OCI-LY7 (cell line): ENCODE measurements around the gene PIGL. TPM values are rescaled to one million over a fixed set of nuclear protein-coding genes. Genes with fewer than 3 reads are reported as not detected.
"Not testable (repeated sequence)": the region's sequence is repeated elsewhere in the genome, so short reads cannot be mapped to it uniquely, and the experiment has no call there.

Experiments
- BruUV-seq: library from RNA; stranded (reverse); fragments of 400-500 nt; replicated peaks from 2 replicates; lab custom pipeline; 2021; lab: Mats Ljungman, UMichigan
- CTCF ChIA-PET: fragments of 300-600 bp; sonication (Branson Sonifier 250); formaldehyde crosslinking; loops from one replicate; lab custom pipeline; 2022; ENCODE audit warnings: antibody characterized with exemption; ENCODE audit not compliant: unreplicated experiment; lab: Charles Lee
- POLR2A ChIA-PET: fragments of 300-600 bp; sonication (Branson Sonifier 250); formaldehyde crosslinking; loops from one replicate; lab custom pipeline; 2022; ENCODE audit warnings: antibody characterized with exemption; lab: Charles Lee
- DNase-seq: peaks from one replicate; pipeline ENCODE4 v3.0.0-alpha.2; 2015; ENCODE audit warnings: low spot score
- H2AFZ ChIP-seq: fragments of 200-600 bp; sonication (generic), shearing (Covaris generic); 2 replicates; pipeline ENCODE4 v1.6.1; 2014; ENCODE audit warnings: mild to moderate bottlenecking, antibody characterized with exemption, low read length, moderate library complexity
- H3K27ac ChIP-seq: fragments of 200-600 bp; sonication (generic); 2 replicates; pipeline ENCODE4 v1.5.1; 2014; ENCODE audit warnings: mixed run types, low read depth, mild to moderate bottlenecking, moderate library complexity, low read length, inconsistent platforms; ENCODE audit not compliant: poor library complexity, severe bottlenecking
- H3K36me3 ChIP-seq: fragments of 200-600 bp; sonication (generic); 2 replicates; pipeline ENCODE4 v1.6.1; 2014; ENCODE audit warnings: mild to moderate bottlenecking, antibody characterized with exemption, low read length, moderate library complexity, mixed read lengths; ENCODE audit not compliant: insufficient read depth
- H3K4me1 ChIP-seq: fragments of 200-600 bp; sonication (generic); 2 replicates; pipeline ENCODE4 v1.5.1; 2014; ENCODE audit warnings: mild to moderate bottlenecking, low read length; ENCODE audit not compliant: insufficient read depth, poor library complexity, severe bottlenecking
- H3K4me2 ChIP-seq: fragments of 200-600 bp; sonication (generic); 2 replicates; pipeline ENCODE4 v1.6.1; 2014; ENCODE audit warnings: mild to moderate bottlenecking, low read length
- H3K4me3 ChIP-seq: fragments of 200-600 bp; sonication (generic); 2 replicates; pipeline ENCODE4 v1.5.1; 2014; ENCODE audit warnings: mild to moderate bottlenecking, low read depth, low read length; ENCODE audit not compliant: poor library complexity, severe bottlenecking
- H3K79me2 ChIP-seq: fragments of 200-600 bp; sonication (generic); 2 replicates; pipeline ENCODE4 v1.6.1; 2016; ENCODE audit warnings: low read depth, mild to moderate bottlenecking, low read length, moderate library complexity, mixed read lengths; ENCODE audit not compliant: insufficient read depth
- H3K9me2 ChIP-seq: fragments of 200-600 bp; sonication (generic); 2 replicates; pipeline ENCODE4 v1.6.1; 2016; ENCODE audit warnings: mild to moderate bottlenecking, low read length, mixed read lengths; ENCODE audit not compliant: insufficient read depth
- H3K9me3 ChIP-seq: fragments of 200-600 bp; sonication (generic); 2 replicates; pipeline ENCODE4 v1.6.1; 2014; ENCODE audit warnings: mild to moderate bottlenecking, mixed run types, low read length, mixed read lengths
- H4K20me1 ChIP-seq: fragments of 200-600 bp; sonication (generic); 2 replicates; pipeline ENCODE4 v1.6.1; 2014; ENCODE audit warnings: mild to moderate bottlenecking, antibody characterized with exemption, low read length, moderate library complexity, mixed read lengths; ENCODE audit not compliant: insufficient read depth
- CTCF ChIP-seq: fragments of 200-600 bp; sonication (generic); conservative IDR thresholded peaks from 2 replicates; pipeline ENCODE4 v1.5.1; 2014; ENCODE audit warnings: mild to moderate bottlenecking, antibody characterized with exemption, low read length, moderate library complexity, mixed read lengths
- EZH2phosphoT487 ChIP-seq: fragments of 200-600 bp; sonication (generic); IDR thresholded peaks from 2 replicates; pipeline ENCODE4 v1.6.1; 2018; ENCODE audit warnings: low read depth, borderline replicate concordance, mild to moderate bottlenecking, mixed run types, antibody characterized with exemption, low read length, moderate library complexity, mixed read lengths
- intact Hi-C: fragments of 100-400 bp; cut with micrococcal nuclease; formaldehyde crosslinking; loops from one replicate; pipeline ENCODE4 v1.10.0; 2022; ENCODE audit not compliant: unreplicated experiment
- total RNA-seq, 2 experiments: library from RNA; depleted of rRNA in 1 of 2; stranded (reverse); fragments of >200 nt in 1 of 2; shearing (Covaris generic) in 1 of 2; gene quantifications; 2 replicates each; pipeline ENCODE4 v1.2.3, GENCODE V29; 2014 to 2022

PIGL gene
- total RNA-seq, 2 experiments from 2014 or later, result 39.4 to 43.6 TPM

GRCh38 chr17:16222406-16222805, 5.4 kb downstream of the PIGL start:
- Histone ChIP-seq H3K9me2 (no peaks in the 10 kb centered on the region), H3K36me3 (peaks cover 31% of the 10 kb centered on the region), H3K4me1 (no peaks in the 10 kb centered on the region), H3K4me3 (no peak overlapping the region), H3K79me2 (peaks cover 25% of the 10 kb centered on the region), H3K27ac (no peak overlapping the region), H3K9me3 (no peaks in the 10 kb centered on the region), H4K20me1 (no peaks in the 10 kb centered on the region), H2AFZ (no peak overlapping the region), H3K4me2 (no peak overlapping the region)
- BruUV-seq, result no TSS peak
- TF ChIP-seq EZH2phosphoT487, result no peak
- no peak for TF ChIP-seq CTCF
- intact Hi-C loops, result no loop called here
- DNase-seq, result no peak
- CTCF ChIA-PET, result no interaction called here
- POLR2A ChIA-PET, result interaction anchor here (0.7 kb wide), 1 partner anchor 64 kb away, joined by 3 read pairs; no protein-coding TSS in a partner anchor

- H3K9me3 ChIP-seq, CTCF ChIA-PET, intact Hi-C loops, H3K9me2 ChIP-seq, H3K27ac ChIP-seq, H4K20me1 ChIP-seq, H3K79me2 ChIP-seq, BruUV-seq, DNase-seq, H3K4me3 ChIP-seq, H2AFZ ChIP-seq, H3K4me2 ChIP-seq, H3K4me1 ChIP-seq: not testable (repeated sequence)
- POLR2A ChIA-PET, result interaction anchor here (0.7 to 2.4 kb wide), 3 partner anchors 10 to 90 kb away, joined by 4 to 9 read pairs (median 6); partner anchors contain the start of gene PIGL
- peaks cover 14% of the 10 kb centered on the region for H3K36me3 ChIP-seq
Observed at GRCh38 chr17:16229912-16230561, 13.0 kb downstream of the PIGL start.

GRCh38 chr17:16232391-16232790, 15.4 kb downstream of the PIGL start:
- Histone ChIP-seq H3K9me3 (no peaks in the 10 kb centered on the region), H3K27ac (no peak overlapping the region), H2AFZ (no peak overlapping the region), H3K79me2 (peaks cover 7% of the 10 kb centered on the region; the same call in 1 of the 2 replicates), H3K4me2 (no peak overlapping the region), H3K4me3 (no peak overlapping the region), H3K36me3 (peaks cover 27% of the 10 kb centered on the region), H3K9me2 (no peaks in the 10 kb centered on the region), H3K4me1 (no peaks in the 10 kb centered on the region), H4K20me1 (no peaks in the 10 kb centered on the region)
- TF ChIP-seq EZH2phosphoT487 (no peak), CTCF (no peak)
- ChIA-PET CTCF (no interaction called here), POLR2A (interaction anchor here (0.5 kb wide), 1 partner anchor 118 kb away, joined by 4 read pairs; no protein-coding TSS in a partner anchor)
- no TSS peak for BruUV-seq
- intact Hi-C loops, result no loop called here
- no peak for DNase-seq
